Fibroblast of lung (primary cell): ENCODE data around the gene PLEKHA4.

ENCODE experiments used
- CTCF ChIP-seq, 2 donors: IDR thresholded peaks in 1 of 2; conservative IDR thresholded peaks in 1 of 2; 1 replicate in 1 of 2; 2 replicates in 1 of 2; pipeline ENCODE4 v1.5.1; 2011 to 2012; ENCODE audit warnings: low read length in 2 of 2, control low read depth in 1 of 2, inconsistent platforms in 1 of 2, low read depth in 1 of 2, mild to moderate bottlenecking in 1 of 2
- EZH2 ChIP-seq: IDR thresholded peaks from 2 replicates; pipeline ENCODE4 v1.5.1; 2012; ENCODE audit warnings: low read length, control low read depth, mild to moderate bottlenecking; ENCODE audit errors: missing control alignments

- TF ChIP-seq CTCF (conservative IDR thresholded peaks at IDR 0.05 in 1 of 2, IDR thresholded peaks at IDR 0.05 in 1 of 2; ENCODE audit: low read depth in 1 of 2, low read length in 2 of 2) (no peak), EZH2 (no peak)
Observed at GRCh38 chr19:48867746-48868113, 687 bp downstream of the PLEKHA4 start.
